Measurements from ENCODE around the gene GCC1. TPM values are rescaled to one million over a fixed set of nuclear protein-coding genes. Genes with fewer than 3 reads are reported as not detected.

The GCC1 gene
- total RNA-seq, 5 donors from 2014 or later (not counting 1 experiment from before 2014, with no cell fraction given): 23.8 to 29.9 (median 27.1) TPM

- Histone ChIP-seq H3K4me3 (ENCODE audit: control insufficient read depth in 1 of 2, extremely low read depth in 1 of 2, low read length in 1 of 2) (no peak overlapping the region), H3K36me3 (ENCODE audit: control insufficient read depth in 2 of 2, extremely low read depth in 1 of 2, insufficient read depth in 1 of 2, low read length in 1 of 2) (no peaks in the 10 kb centered on the region), H3K4me1 (ENCODE audit: control insufficient read depth in 1 of 2, extremely low read depth in 1 of 2, insufficient read depth in 2 of 2, low read length in 2 of 2) (peaks cover 0 to 3% of the 10 kb centered on the region in 2 experiments), H3K9me3 (no peaks in the 10 kb centered on the region), H3K27ac (ENCODE audit: low read length) (no peak overlapping the region), H3K27me3 (replicated peaks in 1 of 2; ENCODE audit: control insufficient read depth in 2 of 2, extremely low read depth in 1 of 2, insufficient read depth in 2 of 2, low read length in 1 of 2) (peaks cover 0 to 30% of the 10 kb centered on the region in 2 experiments)
- Mint-ChIP-seq H3K36me3 (no peaks in the 10 kb centered on the region), H3K4me1 (peaks cover 7 to 11% (median 9%) of the 10 kb centered on the region in 3 donors), H3K9me3 (no peaks in the 10 kb centered on the region), H3K27me3 (peaks cover 48 to 69% of the 10 kb centered on the region in 2 donors), H3K27ac (no peak overlapping the region), H3K4me3 (peak overlapping the region in 1 of 3 donors; percentile 22)
- ChIA-PET POLR2A (no interaction called here), CTCF (no interaction called here)
- ATAC-seq (replicated peaks in 1 of 4): no peak
- 3% methylated on average over 17 of the region's 24 CpGs for WGBS (ENCODE audit: insufficient coverage)
- no peak for DNase-seq
Observed at GRCh38 chr7:127620406-127621233, 35.2 kb upstream of the GCC1 start.

- CTCF ChIA-PET: no interaction called here
Observed at GRCh38 chr7:127619681-127620405, 34.4 kb upstream of the GCC1 start.

GRCh38 chr7:127618775-127619174 is 33.4 kb upstream of the GCC1 start:
- Histone ChIP-seq H3K36me3 (ENCODE audit: control insufficient read depth in 2 of 2, extremely low read depth in 1 of 2, insufficient read depth in 1 of 2, low read length in 1 of 2) (no peaks in the 10 kb centered on the region), H3K4me3 (ENCODE audit: control insufficient read depth in 1 of 2, extremely low read depth in 1 of 2, low read length in 1 of 2) (no peak overlapping the region), H3K4me1 (ENCODE audit: control insufficient read depth in 1 of 2, extremely low read depth in 1 of 2, insufficient read depth in 2 of 2, low read length in 2 of 2) (peaks cover 0 to 3% of the 10 kb centered on the region in 2 experiments), H3K9me3 (no peaks in the 10 kb centered on the region), H3K27ac (ENCODE audit: low read length) (no peak overlapping the region), H3K27me3 (replicated peaks in 1 of 2; ENCODE audit: control insufficient read depth in 2 of 2, extremely low read depth in 1 of 2, insufficient read depth in 2 of 2, low read length in 1 of 2) (peaks cover 0 to 48% of the 10 kb centered on the region in 2 experiments)
- ChIA-PET CTCF (no interaction called here), POLR2A (no interaction called here)
- DNase-seq: no peak
- 83% methylated on average over 1 of the region's 1 CpG for WGBS (ENCODE audit: insufficient coverage)
- Mint-ChIP-seq H3K4me3 (no peak overlapping the region), H3K4me1 (peaks cover 7 to 11% (median 9%) of the 10 kb centered on the region in 3 donors), H3K27ac (no peak overlapping the region), H3K36me3 (no peaks in the 10 kb centered on the region), H3K9me3 (no peaks in the 10 kb centered on the region), H3K27me3 (peaks cover 42 to 73% of the 10 kb centered on the region in 2 donors)
- no peak for ATAC-seq (replicated peaks in 1 of 4)

More at GRCh38 chr7:127619681-127620405, 34.4 kb upstream of the GCC1 start:
- Histone ChIP-seq H3K27ac (ENCODE audit: low read length) (no peak overlapping the region), H3K27me3 (replicated peaks in 1 of 2; ENCODE audit: control insufficient read depth in 2 of 2, extremely low read depth in 1 of 2, insufficient read depth in 2 of 2, low read length in 1 of 2) (peaks cover 0 to 38% of the 10 kb centered on the region in 2 experiments), H3K9me3 (no peaks in the 10 kb centered on the region), H3K4me3 (ENCODE audit: control insufficient read depth in 1 of 2, extremely low read depth in 1 of 2, low read length in 1 of 2) (no peak overlapping the region), H3K4me1 (ENCODE audit: control insufficient read depth in 1 of 2, extremely low read depth in 1 of 2, insufficient read depth in 2 of 2, low read length in 2 of 2) (peaks cover 0 to 3% of the 10 kb centered on the region in 2 experiments), H3K36me3 (ENCODE audit: control insufficient read depth in 2 of 2, extremely low read depth in 1 of 2, insufficient read depth in 1 of 2, low read length in 1 of 2) (no peaks in the 10 kb centered on the region)
- peaks cover 7 to 11% (median 9%) of the 10 kb centered on the region in 3 donors for H3K4me1 Mint-ChIP-seq
- ATAC-seq (replicated peaks in 1 of 4) (no peak), DNase-seq (no peak)
- no peak overlapping the region for H3K4me3 Mint-ChIP-seq
- POLR2A ChIA-PET: no interaction called here
- no peaks in the 10 kb centered on the region for H3K36me3 Mint-ChIP-seq
- WGBS (ENCODE audit: insufficient coverage): 11% methylated on average over 12 of the region's 27 CpGs
- H3K9me3 Mint-ChIP-seq: no peaks in the 10 kb centered on the region
- peaks cover 48 to 74% of the 10 kb centered on the region in 2 donors for H3K27me3 Mint-ChIP-seq
- no peak overlapping the region for H3K27ac Mint-ChIP-seq

GRCh38 chr7:127618042-127618441 is 32.6 kb upstream of the GCC1 start, which contains the start of gene PAX4:
Gene PAX4 (minus strand): TSS chr7:127618142. CDS start chr7:127615928, 2,214 bp downstream.
- ChIA-PET CTCF (no interaction called here), POLR2A (no interaction called here)
- Histone ChIP-seq H3K4me1 (ENCODE audit: control insufficient read depth in 1 of 2, extremely low read depth in 1 of 2, insufficient read depth in 2 of 2, low read length in 2 of 2) (peaks cover 0 to 3% of the 10 kb centered on the region in 2 experiments), H3K4me3 (ENCODE audit: control insufficient read depth in 1 of 2, extremely low read depth in 1 of 2, low read length in 1 of 2) (no peak within 1 kb of the TSS), H3K27me3 (replicated peaks in 1 of 2; ENCODE audit: control insufficient read depth in 2 of 2, extremely low read depth in 1 of 2, insufficient read depth in 2 of 2, low read length in 1 of 2) (peaks cover 0 to 55% of the 10 kb centered on the region in 2 experiments), H3K27ac (ENCODE audit: low read length) (no peak within 1 kb of the TSS), H3K9me3 (no peaks in the 10 kb centered on the region), H3K36me3 (ENCODE audit: control insufficient read depth in 2 of 2, extremely low read depth in 1 of 2, insufficient read depth in 1 of 2, low read length in 1 of 2) (no peaks in the 10 kb centered on the region)
- Mint-ChIP-seq H3K4me3 (no peak within 1 kb of the TSS), H3K27me3 (peaks cover 40 to 77% of the 10 kb centered on the region in 2 donors), H3K4me1 (peaks cover 7 to 11% (median 9%) of the 10 kb centered on the region in 3 donors), H3K9me3 (no peaks in the 10 kb centered on the region), H3K36me3 (no peaks in the 10 kb centered on the region), H3K27ac (no peak within 1 kb of the TSS)
- DNase-seq: no peak
- no CpG with 5 or more reads among the region's 2 CpGs for WGBS (ENCODE audit: insufficient coverage)
- no peak for ATAC-seq (replicated peaks in 1 of 4)

GRCh38 chr7:127616724-127617123 is 31.3 kb upstream of the GCC1 start:
- H3K4me1 Mint-ChIP-seq: peaks cover 7 to 11% (median 9%) of the 10 kb centered on the region in 3 donors
- no peaks in the 10 kb centered on the region for H3K36me3 ChIP-seq (ENCODE audit: control insufficient read depth in 2 of 2, extremely low read depth in 1 of 2, insufficient read depth in 1 of 2, low read length in 1 of 2)
- H3K27ac ChIP-seq (ENCODE audit: low read length): no peak overlapping the region
- H3K9me3 Mint-ChIP-seq: no peaks in the 10 kb centered on the region
- no peak overlapping the region for H3K4me3 Mint-ChIP-seq
- no peaks in the 10 kb centered on the region for H3K9me3 ChIP-seq
- DNase-seq (no peak), ATAC-seq (replicated peaks in 1 of 4) (no peak)
- peaks cover 0 to 3% of the 10 kb centered on the region in 2 experiments for H3K4me1 ChIP-seq (ENCODE audit: control insufficient read depth in 1 of 2, extremely low read depth in 1 of 2, insufficient read depth in 2 of 2, low read length in 2 of 2)
- no peak overlapping the region for H3K27ac Mint-ChIP-seq
- no peak overlapping the region for H3K4me3 ChIP-seq (ENCODE audit: control insufficient read depth in 1 of 2, extremely low read depth in 1 of 2, low read length in 1 of 2)
- ChIA-PET CTCF (no interaction called here), POLR2A (interaction anchor here in 1 of 2 donors (0.6 kb wide), 1 partner anchor 176 kb away, joined by 3 read pairs; no protein-coding TSS in a partner anchor)
- no CpG with 5 or more reads among the region's 5 CpGs for WGBS (ENCODE audit: insufficient coverage)
- no peaks in the 10 kb centered on the region for H3K36me3 Mint-ChIP-seq
- H3K27me3 Mint-ChIP-seq: peaks cover 48 to 84% of the 10 kb centered on the region in 2 donors
- peaks cover 0 to 62% of the 10 kb centered on the region in 2 experiments for H3K27me3 ChIP-seq (replicated peaks in 1 of 2; ENCODE audit: control insufficient read depth in 2 of 2, extremely low read depth in 1 of 2, insufficient read depth in 2 of 2, low read length in 1 of 2)

- Mint-ChIP-seq H3K27ac (no peak overlapping the region), H3K27me3 (peaks cover 22 to 52% of the 10 kb centered on the region in 2 donors), H3K4me1 (no peaks in the 10 kb centered on the region), H3K9me3 (peaks cover 0 to 2% (median 0%) of the 10 kb centered on the region in 3 donors), H3K36me3 (no peaks in the 10 kb centered on the region), H3K4me3 (no peak overlapping the region)
- ChIA-PET CTCF (no interaction called here), POLR2A (no interaction called here)
- no peaks in the 10 kb centered on the region for H3K9me3 ChIP-seq
- no peak overlapping the region for H3K4me3 ChIP-seq (ENCODE audit: control insufficient read depth in 1 of 2, extremely low read depth in 1 of 2, low read length in 1 of 2)
- H3K27me3 ChIP-seq (replicated peaks in 1 of 2; ENCODE audit: control insufficient read depth in 2 of 2, extremely low read depth in 1 of 2, insufficient read depth in 2 of 2, low read length in 1 of 2): peaks cover 0 to 56% of the 10 kb centered on the region in 2 experiments
- WGBS (ENCODE audit: insufficient coverage): 72% methylated on average over 1 of the region's 1 CpG
- H3K27ac ChIP-seq (ENCODE audit: low read length): no peak overlapping the region
- H3K36me3 ChIP-seq (ENCODE audit: control insufficient read depth in 2 of 2, extremely low read depth in 1 of 2, insufficient read depth in 1 of 2, low read length in 1 of 2): no peaks in the 10 kb centered on the region
- H3K4me1 ChIP-seq (ENCODE audit: control insufficient read depth in 1 of 2, extremely low read depth in 1 of 2, insufficient read depth in 2 of 2, low read length in 2 of 2): no peaks in the 10 kb centered on the region
- ATAC-seq (replicated peaks in 1 of 4) (no peak), DNase-seq (no peak)
Observed at GRCh38 chr7:127612263-127612662, 26.9 kb upstream of the GCC1 start.

All from T-cell (primary cell).